Cardiac muscle cell (in vitro differentiated cells and primary cell): ENCODE data around the gene LYPD8. TPM values are rescaled to one million over a fixed set of nuclear protein-coding genes. Genes with fewer than 3 reads are reported as not detected.

Experiments used
- DNase-seq, 2 donors: peaks; one replicate each; pipeline versions ENCODE4 v3.0.0 to v3.0.0-alpha.2; 2010 to 2017; ENCODE audit warnings: low read depth in 1 of 2, low spot score in 1 of 2
- H3K27ac ChIP-seq: fragments of 200-600 bp; sonication (generic); 2 replicates; pipeline ENCODE4 v1.5.1; 2016
- H3K27me3 ChIP-seq: fragments of 200-600 bp; sonication (generic); 2 replicates; pipeline ENCODE4 v1.6.0; 2016; ENCODE audit warnings: control low read depth
- H3K36me3 ChIP-seq: fragments of 200-600 bp; sonication (generic); 2 replicates; pipeline ENCODE4 v1.5.1; 2016; ENCODE audit warnings: control low read depth
- H3K4me1 ChIP-seq: fragments of 200-600 bp; sonication (generic); 2 replicates; pipeline ENCODE4 v1.8.1; 2017; ENCODE audit warnings: low read depth, mild to moderate bottlenecking, mixed run types
- H3K4me3 ChIP-seq: fragments of 200-600 bp; sonication (generic); 2 replicates; pipeline ENCODE4 v1.5.1; 2016; ENCODE audit warnings: mild to moderate bottlenecking
- H3K9me3 ChIP-seq: fragments of 200-600 bp; sonication (generic); 2 replicates; pipeline ENCODE4 v1.5.1; 2017; ENCODE audit warnings: low read depth, mild to moderate bottlenecking, control low read depth
- polyA plus RNA-seq: library from polyadenylated mRNA; unstranded; fragments of >200 nt; fragmentation: Nextera tagmentation; extraction: Ambion mirVana; gene quantifications from 2 replicates; pipeline ENCODE4 v1.2.1, GENCODE V29; 2016
- total RNA-seq: library from RNA; depleted of rRNA; stranded (reverse); fragments of >200 nt; gene quantifications from 2 replicates; pipeline ENCODE4 v1.2.3, GENCODE V29; 2016
- TF ChIP-seq, protein P1 (sequence below): IDR thresholded peaks from 2 replicates; pipeline ENCODE4 v1.5.1; 2012; ENCODE audit warnings: low read depth, mild to moderate bottlenecking, low read length

Gene LYPD8
- total and polyA plus RNA-seq, 2 experiments from 2014 or later, result not detected

DNA sequence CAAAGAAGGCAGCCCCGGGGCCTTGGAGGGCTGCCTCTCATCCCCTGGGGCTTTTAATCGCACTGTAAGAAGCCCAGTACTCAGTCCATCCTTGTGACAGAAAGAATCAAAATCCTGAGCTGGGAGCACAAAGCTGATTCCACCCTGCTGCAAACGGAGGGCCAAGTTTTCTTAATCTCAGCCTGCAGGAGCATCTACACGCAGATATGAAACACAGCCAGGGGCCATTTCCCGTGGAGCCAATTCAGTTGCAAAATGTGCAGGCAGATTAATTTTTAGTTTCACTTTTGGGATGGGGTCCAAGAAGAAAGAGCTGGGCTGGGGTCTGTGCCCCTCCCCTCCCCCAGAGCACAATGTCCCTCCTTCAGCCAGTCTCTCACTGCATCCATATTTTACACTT is 4.4 kb downstream of the LYPD8 start:
- no peaks in the 10 kb centered on the region for H3K9me3 ChIP-seq

DNA sequence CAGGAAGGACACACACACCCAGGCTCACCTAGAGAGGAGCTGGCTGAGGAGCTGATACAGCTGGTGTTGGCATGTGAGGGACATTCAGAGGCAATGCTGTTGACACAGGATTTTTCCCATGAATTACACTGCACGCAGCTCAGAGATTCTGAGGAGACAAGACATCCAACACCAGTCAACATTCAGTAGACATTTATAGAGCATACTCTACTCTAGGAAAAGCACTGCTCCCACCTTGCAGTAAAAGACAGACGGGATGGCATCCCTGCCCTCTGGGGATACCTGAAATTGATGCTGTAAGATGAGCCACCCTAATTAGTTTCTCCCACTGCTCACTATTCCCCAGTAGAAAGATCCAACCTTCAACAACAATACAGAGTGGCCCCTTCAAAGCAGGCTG is 5.1 kb downstream of the LYPD8 start:
- Histone ChIP-seq H3K4me3 (no peak overlapping the region), H3K36me3 (no peaks in the 10 kb centered on the region), H3K9me3 (no peaks in the 10 kb centered on the region), H3K4me1 (no peaks in the 10 kb centered on the region), H3K27ac (no peak overlapping the region), H3K27me3 (no peaks in the 10 kb centered on the region)
- DNase-seq, result no peak
- TF ChIP-seq, protein P1, sequence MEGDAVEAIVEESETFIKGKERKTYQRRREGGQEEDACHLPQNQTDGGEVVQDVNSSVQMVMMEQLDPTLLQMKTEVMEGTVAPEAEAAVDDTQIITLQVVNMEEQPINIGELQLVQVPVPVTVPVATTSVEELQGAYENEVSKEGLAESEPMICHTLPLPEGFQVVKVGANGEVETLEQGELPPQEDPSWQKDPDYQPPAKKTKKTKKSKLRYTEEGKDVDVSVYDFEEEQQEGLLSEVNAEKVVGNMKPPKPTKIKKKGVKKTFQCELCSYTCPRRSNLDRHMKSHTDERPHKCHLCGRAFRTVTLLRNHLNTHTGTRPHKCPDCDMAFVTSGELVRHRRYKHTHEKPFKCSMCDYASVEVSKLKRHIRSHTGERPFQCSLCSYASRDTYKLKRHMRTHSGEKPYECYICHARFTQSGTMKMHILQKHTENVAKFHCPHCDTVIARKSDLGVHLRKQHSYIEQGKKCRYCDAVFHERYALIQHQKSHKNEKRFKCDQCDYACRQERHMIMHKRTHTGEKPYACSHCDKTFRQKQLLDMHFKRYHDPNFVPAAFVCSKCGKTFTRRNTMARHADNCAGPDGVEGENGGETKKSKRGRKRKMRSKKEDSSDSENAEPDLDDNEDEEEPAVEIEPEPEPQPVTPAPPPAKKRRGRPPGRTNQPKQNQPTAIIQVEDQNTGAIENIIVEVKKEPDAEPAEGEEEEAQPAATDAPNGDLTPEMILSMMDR, result no peak

More for the DNA sequence above, 4.4 kb downstream of the LYPD8 start:
- H3K27ac ChIP-seq, result no peak overlapping the region
- no peaks in the 10 kb centered on the region for H3K4me1 ChIP-seq
- TF ChIP-seq, protein P1, result no peak
- no peaks in the 10 kb centered on the region for H3K36me3 ChIP-seq
- no peak overlapping the region for H3K4me3 ChIP-seq
- H3K27me3 ChIP-seq, result no peaks in the 10 kb centered on the region
- DNase-seq, result no peak

DNA sequence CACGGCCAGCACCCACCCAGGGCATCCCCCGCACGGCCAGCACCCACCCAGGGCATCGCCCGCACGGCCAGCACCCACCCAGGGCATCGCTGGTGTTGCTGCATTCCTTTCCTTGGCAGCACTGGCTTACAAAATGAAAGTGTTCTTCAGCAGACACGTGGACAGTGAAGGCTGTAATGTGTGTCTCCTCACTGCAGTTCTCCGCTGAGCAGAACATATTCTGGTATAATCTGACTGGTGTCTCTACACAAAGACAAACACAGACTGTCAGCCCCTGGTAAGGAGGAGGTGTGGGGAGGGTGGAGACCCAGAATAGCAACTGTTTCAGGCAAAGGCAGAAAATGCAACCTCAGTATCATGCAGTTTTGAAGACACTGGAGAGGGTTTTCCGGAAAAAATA is 7.3 kb downstream of the LYPD8 start:
- no peak for DNase-seq
- no peaks in the 10 kb centered on the region for H3K36me3 ChIP-seq
- H3K4me1 ChIP-seq, result no peaks in the 10 kb centered on the region
- TF ChIP-seq, protein P1, result no peak
- no peaks in the 10 kb centered on the region for H3K27me3 ChIP-seq
- no peak overlapping the region for H3K4me3 ChIP-seq
- H3K27ac ChIP-seq, result no peak overlapping the region
- no peaks in the 10 kb centered on the region for H3K9me3 ChIP-seq

DNA sequence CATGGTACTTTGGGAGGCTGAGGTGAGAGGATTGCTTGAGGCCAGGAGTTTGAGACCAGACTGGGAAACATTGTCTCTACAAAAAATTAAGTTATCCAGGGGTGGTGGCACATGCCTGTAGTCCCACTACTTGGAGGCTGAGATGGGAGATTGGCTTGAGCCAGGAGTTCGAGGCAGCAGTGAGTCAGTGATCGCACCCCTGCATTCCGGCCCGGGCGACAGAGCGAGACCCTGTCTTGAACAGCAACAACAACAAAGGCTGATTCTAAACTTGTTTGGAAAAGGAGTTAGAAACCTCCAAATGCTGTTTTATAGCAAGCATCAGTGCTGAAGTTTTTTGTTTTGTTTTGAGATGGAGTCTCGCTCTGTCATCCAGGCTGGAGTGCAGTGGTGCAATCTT is 14.7 kb downstream of the LYPD8 start:
- Histone ChIP-seq H3K9me3 (no peaks in the 10 kb centered on the region), H3K4me1 (no peaks in the 10 kb centered on the region), H3K4me3 (no peak overlapping the region), H3K27ac (no peak overlapping the region), H3K27me3 (no peaks in the 10 kb centered on the region), H3K36me3 (no peaks in the 10 kb centered on the region)
- TF ChIP-seq, protein P1, result no peak
- DNase-seq, result no peak

DNA sequence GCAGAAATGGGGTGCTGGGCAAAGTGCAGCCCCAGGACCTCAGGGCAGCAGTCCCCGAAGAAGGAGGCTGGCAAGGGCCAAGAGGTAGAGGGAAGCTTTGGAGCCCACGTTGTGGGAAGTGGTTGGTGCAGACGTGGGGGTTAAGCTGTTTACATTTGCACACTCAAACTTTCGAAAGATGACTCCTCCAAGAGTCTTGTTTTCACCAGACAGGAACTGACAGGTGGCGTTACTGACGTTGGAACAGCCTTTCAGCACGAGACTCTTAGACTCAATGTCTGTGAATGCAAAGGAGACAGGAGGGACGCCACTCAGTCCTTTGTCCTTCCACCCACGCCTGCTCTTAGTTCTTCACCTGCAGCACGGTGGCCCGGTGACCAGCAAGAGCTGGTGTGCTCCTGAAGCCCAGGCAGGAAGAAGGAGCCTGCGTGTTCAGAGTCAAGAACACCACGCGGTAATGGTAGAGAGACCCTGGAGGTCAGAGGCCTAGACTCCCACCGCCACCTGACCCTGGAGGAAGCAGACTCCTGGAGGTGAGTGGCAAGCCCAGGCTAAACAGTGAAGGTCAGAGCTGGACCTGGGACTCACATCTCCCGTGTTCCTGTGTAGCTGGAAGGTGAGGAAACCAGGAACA is 15.9 kb downstream of the LYPD8 start:
- no peaks in the 10 kb centered on the region for H3K4me1 ChIP-seq
- no peaks in the 10 kb centered on the region for H3K27me3 ChIP-seq
- no peaks in the 10 kb centered on the region for H3K9me3 ChIP-seq
- no peaks in the 10 kb centered on the region for H3K36me3 ChIP-seq
- TF ChIP-seq, protein P1, result no peak
- DNase-seq, result no peak
- H3K4me3 ChIP-seq, result no peak overlapping the region
- no peak overlapping the region for H3K27ac ChIP-seq

DNA sequence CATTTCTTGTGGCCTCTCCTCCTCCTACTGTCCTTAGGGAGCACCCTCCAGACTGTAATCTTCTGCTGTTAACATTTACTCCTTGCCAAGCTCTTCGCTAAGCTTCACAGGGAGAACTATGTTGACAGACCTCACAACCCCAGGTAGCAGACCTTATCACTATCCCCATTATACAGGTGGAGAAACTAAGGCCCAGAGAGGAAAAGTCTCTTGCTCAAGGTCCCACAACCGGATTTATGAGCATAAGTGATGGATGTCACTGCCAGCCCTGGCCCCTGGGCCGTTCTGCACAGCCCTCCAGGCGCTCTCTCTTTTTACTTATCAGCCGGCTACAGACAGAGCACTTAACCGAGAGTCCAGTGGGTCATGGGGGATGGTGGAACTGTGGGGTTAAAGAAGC is 18.1 kb downstream of the LYPD8 start:
- TF ChIP-seq, protein P1, result no peak
- Histone ChIP-seq H3K27ac (no peak overlapping the region), H3K4me3 (no peak overlapping the region), H3K4me1 (no peaks in the 10 kb centered on the region), H3K36me3 (no peaks in the 10 kb centered on the region), H3K9me3 (no peaks in the 10 kb centered on the region), H3K27me3 (no peaks in the 10 kb centered on the region)
- DNase-seq, result no peak
